Sigmoid colon (tissue), 4 donors: ENCODE measurements around the gene COX5B.

ENCODE experiments used
- EP300 ChIP-seq, 4 donors: sonication (generic); formaldehyde crosslinking; IDR thresholded peaks; one replicate each; pipeline ENCODE4 v1.6.1; 2017; ENCODE audit warnings: antibody characterized with exemption in 4 of 4
- POLR2A ChIP-seq, 2 donors: fragments of 450-650 bp; IDR thresholded peaks; one replicate each; pipeline ENCODE4 v1.6.1; 2016; ENCODE audit warnings: antibody characterized with exemption in 2 of 2, mild to moderate bottlenecking in 2 of 2, moderate library complexity in 2 of 2
- POLR2AphosphoS5 ChIP-seq, 4 donors: sonication (generic); formaldehyde crosslinking; IDR thresholded peaks; one replicate each; pipeline ENCODE4 v1.6.1; 2017; ENCODE audit warnings: antibody characterized with exemption in 4 of 4
- TF ChIP-seq, protein P1 (sequence below), 4 experiments: fragments of 450-650 bp in 3 of 4; fragments of 200-600 bp in 1 of 4; IDR thresholded peaks; one replicate each; pipeline ENCODE4 v1.5.1; 2016 to 2019; ENCODE audit warnings: antibody characterized with exemption in 4 of 4, mild to moderate bottlenecking in 3 of 4, moderate library complexity in 2 of 4

GRCh38 chr2:97695744-97696143 lies 49.9 kb downstream of the COX5B start:
- TF ChIP-seq, protein P1, sequence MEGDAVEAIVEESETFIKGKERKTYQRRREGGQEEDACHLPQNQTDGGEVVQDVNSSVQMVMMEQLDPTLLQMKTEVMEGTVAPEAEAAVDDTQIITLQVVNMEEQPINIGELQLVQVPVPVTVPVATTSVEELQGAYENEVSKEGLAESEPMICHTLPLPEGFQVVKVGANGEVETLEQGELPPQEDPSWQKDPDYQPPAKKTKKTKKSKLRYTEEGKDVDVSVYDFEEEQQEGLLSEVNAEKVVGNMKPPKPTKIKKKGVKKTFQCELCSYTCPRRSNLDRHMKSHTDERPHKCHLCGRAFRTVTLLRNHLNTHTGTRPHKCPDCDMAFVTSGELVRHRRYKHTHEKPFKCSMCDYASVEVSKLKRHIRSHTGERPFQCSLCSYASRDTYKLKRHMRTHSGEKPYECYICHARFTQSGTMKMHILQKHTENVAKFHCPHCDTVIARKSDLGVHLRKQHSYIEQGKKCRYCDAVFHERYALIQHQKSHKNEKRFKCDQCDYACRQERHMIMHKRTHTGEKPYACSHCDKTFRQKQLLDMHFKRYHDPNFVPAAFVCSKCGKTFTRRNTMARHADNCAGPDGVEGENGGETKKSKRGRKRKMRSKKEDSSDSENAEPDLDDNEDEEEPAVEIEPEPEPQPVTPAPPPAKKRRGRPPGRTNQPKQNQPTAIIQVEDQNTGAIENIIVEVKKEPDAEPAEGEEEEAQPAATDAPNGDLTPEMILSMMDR (IDR thresholded peaks at IDR 0.05): no peak
- TF ChIP-seq POLR2A (IDR thresholded peaks at IDR 0.05): no peak
- TF ChIP-seq POLR2AphosphoS5 (IDR thresholded peaks at IDR 0.05): no peak
- no peak for TF ChIP-seq EP300 (IDR thresholded peaks at IDR 0.05)
